Eye (tissue), 1 donor: Measurements from ENCODE around the gene AP1M1.
A peak's percentile ranks its signal among the peaks of the same experiment; 100 is the strongest.
"Not testable (repeated sequence)": the region's sequence is repeated elsewhere in the genome, so short reads cannot be mapped to it uniquely, and the experiment has no call there.

Source experiments
- DNase-seq: peaks from one replicate; pipeline ENCODE4 v3.0.0-alpha.2; 2015

The AP1M1 gene

GRCh38 chr19:16197622-16198369 lies at the start of gene AP1M1:
Gene AP1M1 (plus strand): TSS chr19:16197911. CDS start chr19:16198027, 116 bp downstream.
- DNase-seq = peak; percentile 99

GRCh38 chr19:16148443-16149229 lies 49.1 kb upstream of the AP1M1 start:
- DNase-seq = no peak

- no peak for DNase-seq
Measured at GRCh38 chr19:16153582-16154336, 44.0 kb upstream of the AP1M1 start.

- no peak for DNase-seq
Measured at GRCh38 chr19:16154557-16154956, 43.2 kb upstream of the AP1M1 start.

GRCh38 chr19:16155128-16155527 lies 42.6 kb upstream of the AP1M1 start:
- no peak for DNase-seq

GRCh38 chr19:16156904-16157303 lies 40.8 kb upstream of the AP1M1 start:
- no peak for DNase-seq

GRCh38 chr19:16157601-16158000 lies 40.1 kb upstream of the AP1M1 start:
- no peak for DNase-seq

- no peak for DNase-seq
Measured at GRCh38 chr19:16159655-16160054, 38.1 kb upstream of the AP1M1 start.

- DNase-seq = no peak
Measured at GRCh38 chr19:16160445-16160942, 37.2 kb upstream of the AP1M1 start.

- DNase-seq = no peak
Measured at GRCh38 chr19:16160943-16161560, 36.7 kb upstream of the AP1M1 start.

GRCh38 chr19:16161840-16162239 lies 35.9 kb upstream of the AP1M1 start:
- no peak for DNase-seq

GRCh38 chr19:16164222-16164890 lies 33.4 kb upstream of the AP1M1 start:
- no peak for DNase-seq

GRCh38 chr19:16166417-16166816 lies 31.3 kb upstream of the AP1M1 start:
- DNase-seq = no peak

GRCh38 chr19:16167055-16167454 lies 30.7 kb upstream of the AP1M1 start:
- no peak for DNase-seq

- DNase-seq = no peak
Measured at GRCh38 chr19:16168465-16169081, 29.1 kb upstream of the AP1M1 start.

- no peak for DNase-seq
Measured at GRCh38 chr19:16170134-16170533, 27.6 kb upstream of the AP1M1 start.

- DNase-seq = no peak
Measured at GRCh38 chr19:16175954-16176353, 21.8 kb upstream of the AP1M1 start.

- not testable (repeated sequence) for DNase-seq
Measured at GRCh38 chr19:16178866-16179265, 18.8 kb upstream of the AP1M1 start.

- peak; percentile 37 for DNase-seq
Measured at GRCh38 chr19:16180611-16181010, 17.1 kb upstream of the AP1M1 start.

- no peak for DNase-seq
Measured at GRCh38 chr19:16184665-16185122, 13.0 kb upstream of the AP1M1 start.

- peak; percentile 100 for DNase-seq
Measured at GRCh38 chr19:16185123-16185767, 12.5 kb upstream of the AP1M1 start, which contains the start of gene FAM32A. Gene FAM32A (plus strand): TSS chr19:16185410. CDS start chr19:16185443, 33 bp downstream.
